Lung (tissue), 12 donors: Measurements from ENCODE around the gene SERTAD2. TPM values are rescaled to one million over a fixed set of nuclear protein-coding genes. Genes with fewer than 3 reads are reported as not detected.

Source experiments
- ATAC-seq: fragments of 200-7000 bp; cut with Tn5 transposase; one replicate; pipeline ENCODE4 v1.9.1; 2020; ENCODE audit warnings: moderate number of reproducible peaks; ENCODE audit not compliant: insufficient read depth, low FRiP score
- DNase-seq, 3 donors: peaks; one replicate each; pipeline ENCODE4 v3.0.0-alpha.2; 2013 to 2017
- H3K27ac ChIP-seq, 2 donors: one replicate each; pipeline ENCODE4 v1.5.1; 2013; ENCODE audit warnings: mild to moderate bottlenecking in 2 of 2, moderate library complexity in 2 of 2, control low read depth in 1 of 2, inconsistent platforms in 1 of 2, low read depth in 1 of 2, low read length in 1 of 2
- H3K27me3 ChIP-seq, 3 donors: one replicate each; pipeline ENCODE4 v1.5.1; 2013; ENCODE audit warnings: low read length in 2 of 3; ENCODE audit not compliant: control insufficient read depth in 3 of 3, insufficient read depth in 3 of 3
- H3K36me3 ChIP-seq, 4 donors: one replicate each; pipeline ENCODE4 v1.5.1; 2013; ENCODE audit warnings: low read length in 4 of 4, mild to moderate bottlenecking in 1 of 4, moderate library complexity in 1 of 4; ENCODE audit not compliant: control insufficient read depth in 4 of 4, insufficient read depth in 4 of 4
- H3K4me1 ChIP-seq, 5 donors: one replicate each; pipeline ENCODE4 v1.5.1; 2013; ENCODE audit warnings: low read length in 5 of 5, mild to moderate bottlenecking in 2 of 5, moderate library complexity in 1 of 5; ENCODE audit not compliant: control insufficient read depth in 5 of 5, insufficient read depth in 5 of 5
- H3K4me3 ChIP-seq: one replicate; pipeline ENCODE4 v1.5.1; 2013; ENCODE audit warnings: mild to moderate bottlenecking, control low read depth, moderate library complexity
- H3K9ac ChIP-seq, 2 donors: one replicate each; pipeline ENCODE4 v1.5.1; 2013; ENCODE audit warnings: low read length in 2 of 2, control low read depth in 1 of 2; ENCODE audit not compliant: insufficient read depth in 1 of 2
- H3K9me3 ChIP-seq, 4 donors: one replicate each; pipeline ENCODE4 v1.5.1; 2013; ENCODE audit warnings: low read length in 3 of 4, mild to moderate bottlenecking in 1 of 4, moderate library complexity in 1 of 4; ENCODE audit not compliant: control insufficient read depth in 4 of 4, insufficient read depth in 3 of 4
- CTCF ChIP-seq: IDR thresholded peaks from 2 replicates; pipeline ENCODE4 v1.5.1; 2012; ENCODE audit warnings: mild to moderate bottlenecking; ENCODE audit errors: control extremely low read depth, extremely low read depth
- WGBS, 2 donors: extraction: QIAGEN DNeasy Blood & Tissue Kit; methylation state at CpG; one replicate each; pipeline ENCODE4 v1.1.7; 2013; 5-methylcytosine and 5-hydroxymethylcytosine counted together
- polyA plus RNA-seq, 2 donors: library from polyadenylated mRNA; stranded (reverse); fragments of 200-250 nt; gene quantifications; one replicate each; pipeline ENCODE4 v1.2.1, GENCODE V29; 2013
- total RNA-seq, 2 donors: library from RNA; depleted of rRNA in 1 of 2; stranded (reverse); fragments of >200 nt in 1 of 2; gene quantifications; one replicate each; pipeline ENCODE4 v1.2.1, GENCODE V29; 2014 to 2021
- donor health status: control.
- donor health status: control.
- donor health status: Bipolar disorder and iron deficiency.
- donor health status: healthy.
- donor health status: DM: yes; HTN: yes; CAD: no.

SERTAD2 gene
- total and polyA plus RNA-seq, 4 donors, result 7.9 to 26.7 (median 15.4) TPM

- 95 to 97% methylated on average over 5 of the region's 5 CpGs for WGBS, 2 donors
- Histone ChIP-seq H3K9me3 (no peaks in the 10 kb centered on the region), H3K36me3 (no peaks in the 10 kb centered on the region), H3K27ac (no peak overlapping the region), H3K27me3 (no peaks in the 10 kb centered on the region), H3K4me1 (peaks cover 0 to 2% (median 0%) of the 10 kb centered on the region in 5 donors), H3K9ac (no peak overlapping the region), H3K4me3 (no peak overlapping the region)
- no peak for ATAC-seq
- DNase-seq, result no peak
- no peak for TF ChIP-seq CTCF
These were observed 32.7 kb upstream of the SERTAD2 start for GRCh38 chr2:64686283-64686956.

- Histone ChIP-seq H3K27me3 (no peaks in the 10 kb centered on the region), H3K27ac (no peak overlapping the region), H3K9ac (no peak overlapping the region), H3K9me3 (no peaks in the 10 kb centered on the region), H3K36me3 (no peaks in the 10 kb centered on the region), H3K4me3 (no peak overlapping the region), H3K4me1 (peaks cover 0 to 2% (median 0%) of the 10 kb centered on the region in 5 donors)
- DNase-seq (no peak), ATAC-seq (no peak)
- no peak for TF ChIP-seq CTCF
- 20 to 45% methylated on average over 1 of the region's 1 CpG for WGBS, 2 donors
These were observed 31.7 kb upstream of the SERTAD2 start for GRCh38 chr2:64685430-64685829.

- TF ChIP-seq CTCF, result no peak
- WGBS, 2 donors, result 87 to 92% methylated on average over 9 of the region's 9 CpGs
- H3K4me3 ChIP-seq, result no peak overlapping the region
- H3K4me1 ChIP-seq, result peaks cover 0 to 4% (median 0%) of the 10 kb centered on the region in 5 donors
- no peaks in the 10 kb centered on the region for H3K36me3 ChIP-seq
- H3K9ac ChIP-seq, result no peak overlapping the region
- DNase-seq (no peak), ATAC-seq (no peak)
- H3K27ac ChIP-seq, result no peak overlapping the region
- H3K27me3 ChIP-seq, result no peaks in the 10 kb centered on the region
- no peaks in the 10 kb centered on the region for H3K9me3 ChIP-seq
These were observed 30.2 kb upstream of the SERTAD2 start for GRCh38 chr2:64683771-64684510.
